GM18951 (cell line): ENCODE measurements around the gene GRID2.

Source experiments
- POLR2A ChIP-seq: IDR thresholded peaks from 4 replicates; pipeline ENCODE4 v1.6.1; 2011; ENCODE audit warnings: mild to moderate bottlenecking; ENCODE audit not compliant: insufficient read length, insufficient read depth; ENCODE audit errors: extremely low read depth
- in situ Hi-C: fragments of 300-500 bp; cut with MboI; formaldehyde crosslinking; loops from one replicate; pipeline ENCODE4 v1.12.0; 2022; ENCODE audit warnings: low sequenced_read_pairs, mixed read lengths, inconsistent platforms; ENCODE audit not compliant: unreplicated experiment

The GRID2 gene

DNA sequence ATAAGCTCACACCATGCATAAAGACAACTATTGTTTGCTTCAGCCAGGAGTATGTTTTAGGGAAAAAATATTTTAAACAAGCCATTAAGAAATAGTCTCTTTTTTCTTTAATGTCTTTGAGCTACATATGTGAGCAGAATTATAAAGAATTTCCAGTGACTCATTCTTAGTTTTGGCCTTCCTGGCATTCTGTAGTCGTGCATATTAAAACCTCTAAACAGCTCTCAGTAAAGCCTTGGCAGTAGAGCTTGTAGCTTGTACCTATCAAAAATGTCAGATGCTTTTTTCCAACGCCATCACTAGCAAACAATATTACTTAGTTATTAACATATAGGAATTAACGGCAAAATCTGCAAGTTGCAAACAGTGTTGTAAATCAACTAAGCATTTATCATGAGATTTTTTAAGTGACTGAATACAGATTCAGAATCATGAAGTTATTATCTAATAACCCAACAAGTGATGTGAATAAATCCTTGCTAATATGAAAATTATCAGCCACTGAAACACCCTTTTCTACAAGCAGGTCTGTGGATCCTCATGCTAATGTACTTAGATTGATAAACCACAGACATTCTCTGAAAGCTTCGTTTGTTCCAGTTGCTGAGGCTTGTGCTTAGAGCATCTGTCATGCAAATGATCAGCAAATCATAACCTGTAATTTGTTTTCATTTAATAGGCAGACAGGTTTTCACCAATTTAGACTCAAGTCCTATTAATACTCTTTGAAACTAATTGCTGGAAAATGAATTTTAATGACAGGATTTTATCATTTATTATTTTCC is 1112.8 kb downstream of the GRID2 start:
- in situ Hi-C loops = no loop called here
- no peak for TF ChIP-seq POLR2A

DNA sequence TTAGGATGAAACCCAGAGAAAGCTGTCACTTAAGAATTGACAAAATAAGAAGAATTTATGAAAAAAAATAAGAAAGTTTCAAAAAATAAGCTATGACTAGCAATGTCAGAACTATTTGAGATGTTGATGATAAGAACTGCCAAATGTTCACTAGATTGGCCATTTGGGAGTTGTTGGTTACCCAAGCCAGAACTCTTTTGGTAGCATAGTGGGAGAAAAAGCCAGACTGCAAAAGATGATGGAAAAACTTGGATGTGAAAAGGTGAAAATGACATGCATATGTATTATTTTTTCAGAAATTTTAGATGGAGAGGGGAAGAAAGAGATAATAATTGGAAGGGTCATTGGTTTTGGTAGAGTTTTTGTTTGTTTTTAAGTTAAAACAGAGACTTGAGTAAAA is 1127.6 kb downstream of the GRID2 start:
- in situ Hi-C loops = no loop called here
- no peak for TF ChIP-seq POLR2A

DNA sequence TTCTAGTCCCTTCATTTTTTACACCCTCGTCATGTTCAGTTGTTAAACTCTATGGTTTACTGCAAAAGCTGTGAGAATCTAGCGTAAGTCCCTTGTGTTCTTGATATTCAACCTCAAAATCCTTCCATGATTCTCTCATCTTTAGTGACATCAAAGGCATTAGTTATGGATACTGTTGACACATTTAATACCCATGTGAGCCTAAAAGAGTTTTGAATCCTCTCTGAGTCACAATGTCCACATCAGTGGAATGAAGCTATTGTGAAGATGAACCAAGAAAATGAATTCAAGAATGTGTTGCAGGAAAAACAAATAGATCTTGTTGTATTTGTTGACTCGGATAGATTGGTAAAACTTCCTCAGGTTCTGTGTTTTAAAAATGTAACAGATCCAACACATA is 1130.1 kb downstream of the GRID2 start:
- in situ Hi-C loops = no loop called here
- no peak for TF ChIP-seq POLR2A

DNA sequence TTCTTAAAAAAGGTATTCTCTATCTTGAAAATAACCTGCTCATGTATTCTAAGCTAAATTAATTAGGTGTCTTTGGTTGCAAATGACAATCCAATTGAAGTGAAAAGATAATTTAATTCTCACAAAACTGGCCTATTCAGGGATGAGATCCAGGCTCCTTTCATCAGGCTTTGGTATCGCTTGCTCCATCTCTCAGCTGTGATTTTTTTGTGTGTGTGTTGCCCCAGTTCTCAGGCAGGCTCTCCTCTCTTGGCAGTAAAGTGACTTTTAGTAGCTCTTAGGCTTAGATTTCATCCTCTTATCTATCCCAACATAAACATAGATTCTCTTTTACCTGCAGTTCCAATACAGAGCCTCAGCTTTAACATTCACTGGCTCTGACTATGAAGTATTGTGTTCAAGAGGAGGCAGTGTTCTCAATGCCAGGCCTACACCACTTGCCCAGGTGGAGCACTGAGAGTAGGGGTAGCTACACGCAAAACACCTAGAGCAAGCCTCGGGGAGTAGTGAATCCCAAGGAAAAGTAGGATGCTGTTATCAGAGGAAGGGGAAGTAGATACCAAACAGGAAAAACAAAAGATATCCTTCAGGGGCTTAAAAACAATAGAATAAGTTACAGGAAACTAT is 1132.3 kb downstream of the GRID2 start:
- in situ Hi-C loops = no loop called here
- no peak for TF ChIP-seq POLR2A

DNA sequence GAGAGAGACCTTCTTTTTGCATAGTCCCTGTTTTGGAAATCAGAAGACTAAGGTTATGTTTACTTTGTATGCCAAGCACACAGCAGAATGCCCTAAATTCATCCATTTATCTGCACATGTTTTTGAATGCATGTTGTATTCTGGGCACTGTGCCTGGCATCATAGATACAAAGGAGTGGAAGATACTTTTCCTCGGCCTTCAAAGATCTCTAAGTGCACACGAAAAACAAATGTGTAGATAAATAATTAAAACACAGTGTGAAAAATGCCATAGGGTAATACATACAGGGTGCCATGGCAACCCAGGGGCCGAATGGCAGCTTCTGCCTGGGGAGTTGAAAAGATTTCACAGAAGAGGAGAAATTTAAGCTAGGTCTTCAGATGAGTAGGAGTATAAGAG is 1134.2 kb downstream of the GRID2 start:
- TF ChIP-seq POLR2A = no peak
- in situ Hi-C loops = no loop called here

DNA sequence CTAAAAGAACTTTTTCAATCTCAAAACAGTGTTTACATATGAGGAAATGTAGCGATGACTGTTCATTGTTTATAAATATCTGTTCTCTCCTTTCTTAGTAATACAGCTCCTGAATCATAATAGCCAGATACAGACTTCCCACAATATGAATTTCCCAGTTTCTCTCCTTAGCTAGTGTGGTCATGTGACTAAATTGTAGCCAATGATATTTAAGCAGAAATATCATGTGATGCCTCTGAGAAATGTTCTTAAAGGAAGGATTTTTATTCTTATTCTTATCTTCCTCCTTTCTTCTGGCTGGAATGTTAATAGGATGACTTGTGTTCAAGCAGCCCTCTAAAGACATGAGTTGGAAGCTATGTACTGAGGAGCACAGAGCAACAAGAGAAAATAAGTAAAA is 1141.1 kb downstream of the GRID2 start:
- TF ChIP-seq POLR2A = no peak
- in situ Hi-C loops = no loop called here

DNA sequence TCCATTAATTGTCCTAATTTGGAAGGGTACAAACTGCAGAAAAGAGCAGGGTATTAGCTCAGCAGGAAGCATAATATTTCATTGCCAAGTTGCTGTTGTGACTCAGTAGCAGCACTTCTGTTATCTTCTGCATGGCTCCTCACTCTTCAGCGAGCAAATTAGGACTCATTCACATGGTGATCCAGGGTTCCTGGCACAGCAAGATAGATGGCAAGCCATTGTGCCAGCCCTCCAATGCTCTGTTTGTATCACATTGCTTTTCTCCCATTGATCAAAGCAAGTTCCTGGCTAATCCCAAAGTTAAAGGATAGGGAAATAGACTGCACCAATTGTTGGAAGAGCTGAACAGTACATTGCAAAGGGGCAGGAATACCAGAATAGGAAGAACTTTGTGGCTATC is 1142.3 kb downstream of the GRID2 start:
- in situ Hi-C loops = no loop called here
- TF ChIP-seq POLR2A = no peak

DNA sequence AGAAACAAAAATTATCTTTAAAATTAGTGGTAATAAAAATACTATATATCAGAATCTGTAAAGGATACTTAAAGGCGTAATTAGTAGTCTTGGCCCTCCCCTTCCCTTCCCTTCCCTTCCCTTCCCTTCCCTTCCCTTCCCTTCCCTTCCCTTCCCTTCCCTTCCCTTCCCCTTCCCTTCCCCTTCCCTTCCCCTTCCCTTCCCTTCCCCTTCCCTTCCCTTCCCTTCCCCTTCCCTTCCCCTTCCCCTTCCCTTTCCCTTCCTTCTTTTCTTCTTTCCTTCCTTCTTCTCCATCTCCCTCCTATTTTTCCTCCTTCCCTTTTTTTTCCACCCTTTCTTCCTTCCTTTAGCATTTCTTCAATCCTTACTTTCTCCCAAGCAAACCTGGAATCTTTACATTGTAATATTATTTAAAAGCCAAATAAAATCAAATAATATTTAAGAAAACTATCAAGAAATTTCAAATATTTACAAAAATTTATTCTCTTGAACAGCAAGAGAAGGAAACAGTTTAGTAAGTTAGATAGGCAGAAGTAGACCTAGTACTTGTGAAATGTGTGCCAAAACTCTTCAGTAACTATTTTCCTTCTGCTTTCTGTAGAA is 1145.0 kb downstream of the GRID2 start:
- in situ Hi-C loops = no loop called here
- TF ChIP-seq POLR2A = no peak

DNA sequence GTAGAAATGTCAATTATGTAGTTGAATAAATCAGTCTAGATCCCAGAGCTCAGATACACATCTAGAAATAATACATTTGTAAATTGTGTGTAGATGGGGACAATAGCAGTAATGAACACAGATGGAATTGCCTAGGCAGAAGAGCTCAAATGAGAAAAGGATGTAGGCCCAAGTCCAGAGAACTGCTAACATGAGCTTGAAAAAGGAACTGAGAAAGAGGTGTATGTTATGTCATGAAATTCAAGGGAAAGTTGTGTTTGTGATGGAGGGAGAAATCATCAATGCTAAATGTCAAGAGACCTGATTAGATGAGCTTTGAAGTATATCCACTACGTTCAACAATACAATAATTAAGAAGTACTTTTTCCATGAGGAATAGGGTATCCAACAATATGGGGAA is 1148.2 kb downstream of the GRID2 start:
- no peak for TF ChIP-seq POLR2A
- in situ Hi-C loops = no loop called here

DNA sequence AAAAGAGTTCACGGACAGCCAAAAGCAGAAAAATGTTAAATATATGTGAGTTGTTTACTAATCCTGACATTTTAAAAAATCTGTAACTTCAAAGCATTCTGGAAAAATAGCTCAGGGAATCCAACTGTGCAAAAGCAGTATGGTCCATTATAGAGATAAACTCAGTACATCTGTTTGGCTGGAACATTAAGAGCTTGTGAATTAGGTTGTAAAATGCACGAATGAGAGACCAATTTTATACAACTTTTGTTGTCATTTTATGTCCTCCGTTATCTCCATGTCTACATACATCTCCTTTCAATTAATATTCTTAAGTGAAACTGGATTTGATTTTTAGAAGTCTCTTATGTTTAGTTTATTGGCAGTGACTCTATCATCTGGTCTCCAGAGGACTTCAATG is 1157.8 kb downstream of the GRID2 start:
- in situ Hi-C loops = no loop called here
- no peak for TF ChIP-seq POLR2A

DNA sequence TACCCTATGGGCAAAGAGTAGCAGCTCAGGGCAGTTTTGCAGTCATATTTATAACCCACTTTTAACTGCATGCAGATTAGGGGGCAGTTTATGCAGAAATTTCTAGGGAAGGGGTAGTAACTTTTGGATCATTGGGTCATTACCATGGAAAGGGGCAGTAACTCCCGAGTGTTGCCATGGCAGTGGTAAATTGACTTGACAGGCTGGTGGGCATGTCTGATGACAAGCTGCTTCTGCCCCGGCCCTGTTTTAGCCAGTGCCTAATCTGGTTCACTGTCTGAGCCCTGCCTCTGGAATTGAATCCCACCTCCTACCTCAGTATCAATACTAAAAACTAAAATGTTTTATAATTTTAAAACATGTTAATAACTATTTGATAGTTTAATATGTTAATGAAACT is 1162.7 kb downstream of the GRID2 start:
- in situ Hi-C loops = no loop called here
- no peak for TF ChIP-seq POLR2A

DNA sequence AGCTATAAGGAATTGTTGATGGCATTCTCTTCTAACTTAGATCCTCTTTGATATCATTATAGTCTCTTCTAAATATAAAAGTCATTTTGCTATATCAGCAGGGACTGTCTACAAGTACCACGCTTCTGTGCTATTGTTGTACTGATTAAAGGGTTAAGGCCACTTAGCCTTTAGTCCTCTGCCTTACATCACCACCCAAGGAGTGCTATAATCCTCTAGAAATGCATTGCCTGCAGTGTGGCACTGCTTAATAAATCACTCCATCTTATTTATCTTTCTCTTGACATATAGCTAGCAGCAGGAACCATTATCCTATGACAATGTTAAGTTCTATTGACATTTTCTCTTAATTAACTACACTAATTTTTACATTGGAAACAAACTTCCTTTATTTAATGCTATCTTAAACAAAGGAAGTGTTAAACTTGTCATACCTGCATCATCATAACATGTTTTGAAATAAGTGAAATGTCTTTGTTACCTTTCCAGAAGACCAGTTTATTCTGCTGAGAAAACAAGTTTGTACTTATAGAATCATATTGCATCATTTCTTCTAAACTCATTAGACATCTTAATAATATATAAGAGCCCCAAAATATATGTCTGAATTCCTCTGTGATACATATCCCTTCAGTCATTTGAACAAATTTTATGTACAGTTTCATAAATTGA is 1163.9 kb downstream of the GRID2 start:
- in situ Hi-C loops = no loop called here

DNA sequence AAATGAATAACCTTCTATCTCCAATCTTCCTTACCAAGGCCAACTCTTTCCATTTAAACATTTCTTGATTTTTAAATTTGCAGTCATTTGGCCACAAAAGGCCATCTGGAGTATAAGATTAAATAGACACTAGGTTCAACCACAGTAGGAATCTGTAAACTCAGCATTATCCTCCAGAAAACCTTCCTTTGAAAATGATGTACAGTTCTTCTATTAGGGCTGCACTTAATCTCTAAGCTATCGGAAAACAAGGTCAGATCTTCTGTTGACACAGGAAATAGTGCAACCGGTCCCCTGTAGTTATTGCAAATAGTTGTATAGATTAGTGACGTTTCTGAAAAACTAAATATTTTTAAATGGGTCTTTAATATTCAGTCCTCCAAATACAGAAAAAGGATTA is 1165.8 kb downstream of the GRID2 start:
- in situ Hi-C loops = no loop called here
- TF ChIP-seq POLR2A = no peak

More for the DNA sequence above, 1163.9 kb downstream of the GRID2 start:
- TF ChIP-seq POLR2A = no peak

DNA sequence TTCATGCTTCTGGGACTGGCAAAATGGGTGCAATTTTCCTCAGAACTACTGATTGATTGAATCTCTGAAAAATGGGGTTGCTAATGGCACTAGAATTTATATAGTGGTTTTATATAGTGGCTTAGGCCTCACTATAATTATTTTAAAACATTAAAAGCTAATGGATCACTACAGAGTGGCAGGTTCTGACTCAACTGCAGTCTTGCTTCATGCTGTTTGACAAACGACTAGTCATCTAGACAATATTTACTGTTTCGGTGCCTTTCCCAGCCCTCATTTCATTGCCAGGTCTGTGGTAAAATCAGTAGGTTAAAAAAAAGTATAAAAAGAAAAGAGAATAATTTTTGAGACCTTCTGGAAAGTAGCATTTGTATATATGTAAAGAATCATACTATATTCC is 1172.0 kb downstream of the GRID2 start:
- in situ Hi-C loops = no loop called here

DNA sequence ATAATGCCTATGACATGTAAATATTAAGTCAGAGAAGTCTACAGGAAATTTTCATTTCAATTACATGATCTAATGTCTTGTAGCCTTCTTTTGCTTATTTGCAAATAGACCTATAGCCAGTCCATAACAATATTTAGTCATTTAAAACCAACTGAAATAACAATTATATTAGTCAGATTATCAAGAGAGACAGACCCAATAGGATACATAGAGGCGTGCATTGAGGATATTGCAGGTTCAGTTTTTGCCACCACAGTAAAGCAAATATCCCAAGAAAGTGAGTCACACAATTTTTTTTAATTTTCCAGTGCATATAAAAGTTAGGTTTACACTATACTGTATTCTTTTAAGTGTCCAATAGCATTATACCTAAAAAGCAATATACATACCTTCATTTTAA is 1175.0 kb downstream of the GRID2 start:
- TF ChIP-seq POLR2A = no peak
- in situ Hi-C loops = no loop called here

More for the DNA sequence above, 1172.0 kb downstream of the GRID2 start:
- TF ChIP-seq POLR2A = no peak
